GM21381 (cell line): Measurements from ENCODE around the gene RNF13.
"Not testable (repeated sequence)": the region's sequence is repeated elsewhere in the genome, so short reads cannot be mapped to it uniquely, and the experiment has no call there.

Experiments used
- ATAC-seq: cut with Tn5 transposase; IDR thresholded peaks from one replicate; pipeline ENCODE4 v1.9.1; 2021; ENCODE audit warnings: mild to moderate bottlenecking, moderate library complexity; ENCODE audit not compliant: unreplicated experiment

The RNF13 gene

DNA sequence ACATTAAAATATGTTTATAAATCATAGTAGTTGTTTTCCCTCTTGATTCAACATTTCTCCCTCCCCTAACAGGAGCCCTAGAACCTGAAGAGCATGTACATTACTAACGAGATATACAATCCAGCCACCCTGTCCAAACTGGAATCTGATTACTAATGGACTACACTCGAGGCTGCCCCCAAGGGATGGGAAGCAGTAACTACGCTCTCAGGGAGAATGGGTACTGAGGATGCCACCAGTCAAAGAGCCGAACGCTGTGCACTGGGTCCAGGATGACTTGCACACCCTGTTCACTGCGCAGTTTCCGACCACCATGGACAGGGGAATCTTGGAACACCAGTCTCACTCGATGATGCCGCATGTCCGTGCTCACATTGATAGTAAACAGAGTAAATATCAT is 169.0 kb downstream of the RNF13 start:
- not testable (repeated sequence) for ATAC-seq

DNA sequence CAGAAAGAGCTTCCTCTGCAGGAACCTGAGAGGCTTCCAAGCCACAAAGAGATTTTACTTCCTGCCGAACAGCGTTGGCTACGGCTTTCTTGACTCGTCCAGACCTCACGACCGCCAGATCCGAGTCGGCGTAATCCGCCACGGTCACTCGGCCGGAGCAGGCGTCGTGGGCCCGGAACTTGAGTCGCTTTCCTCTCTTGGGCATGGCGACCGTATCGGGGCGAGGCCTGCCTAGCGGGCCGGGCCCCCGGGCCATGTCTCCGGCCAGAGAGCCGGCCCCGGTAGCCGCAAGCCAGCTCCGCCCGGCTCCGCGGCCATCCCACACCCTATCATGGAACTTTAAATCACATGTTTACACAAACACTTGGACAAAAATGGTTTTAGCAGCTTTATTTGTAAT is 170.0 kb downstream of the RNF13 start:
- not testable (repeated sequence) for ATAC-seq

DNA sequence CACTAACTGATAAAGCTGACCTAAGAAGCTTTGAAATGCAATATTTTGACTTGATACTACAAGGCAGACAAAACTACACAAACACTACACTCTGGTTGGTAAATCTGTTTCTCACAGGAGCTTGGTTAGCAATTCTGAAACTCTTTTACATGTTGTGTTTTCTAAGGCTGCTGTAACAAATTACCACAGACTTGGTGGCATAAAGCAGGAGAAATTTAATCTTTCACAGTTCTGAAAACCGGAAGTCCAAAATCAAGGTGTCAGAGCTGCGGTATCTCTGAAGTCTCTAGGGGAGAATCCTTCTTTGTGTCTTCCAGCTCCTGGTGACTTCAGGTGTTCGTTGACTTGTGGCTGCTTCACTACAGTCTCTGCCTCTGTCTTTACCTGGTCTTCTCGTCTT is 170.6 kb downstream of the RNF13 start:
- no peak for ATAC-seq

DNA sequence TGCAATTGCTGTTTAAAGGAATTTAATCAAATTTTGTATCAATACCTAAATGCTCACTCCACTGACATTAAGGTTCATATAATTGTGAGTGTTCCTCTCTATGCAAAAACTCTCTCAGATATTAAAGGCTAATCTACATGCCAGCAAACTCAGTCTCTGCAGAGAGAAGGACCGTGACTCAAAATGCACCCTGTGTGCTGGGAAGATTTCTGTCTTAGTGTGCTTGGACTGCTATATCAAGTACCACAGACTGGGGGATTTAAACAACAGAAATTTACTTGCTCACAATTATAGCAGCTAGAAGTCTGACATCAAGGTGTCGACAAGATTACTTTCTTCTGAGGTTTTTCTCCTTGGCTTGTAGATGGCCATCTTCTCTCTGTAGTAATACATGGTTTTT is 176.3 kb downstream of the RNF13 start:
- no peak for ATAC-seq

DNA sequence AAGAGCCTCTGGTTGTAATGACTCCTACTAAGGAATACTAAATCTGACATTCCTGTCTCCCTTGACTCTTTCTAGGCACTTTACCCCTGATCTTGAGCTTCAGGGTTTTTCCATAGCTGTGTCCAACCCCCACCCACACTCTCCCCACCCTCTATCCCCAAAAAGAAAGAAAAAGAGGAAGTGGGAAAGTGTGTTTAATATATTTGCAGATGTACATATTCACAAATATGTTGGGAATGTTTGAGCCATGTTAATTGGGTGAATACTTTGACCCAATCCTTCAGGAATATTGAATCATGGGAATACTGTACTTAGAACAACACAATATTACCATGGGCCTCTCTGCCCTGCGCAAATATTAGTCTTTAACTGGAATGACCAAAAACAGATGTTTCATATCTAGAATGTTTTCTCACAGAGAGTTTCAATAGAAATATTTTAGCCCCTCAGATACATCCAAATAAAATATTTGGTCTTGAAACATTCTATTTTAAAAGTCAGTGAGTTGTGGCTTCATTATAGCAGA is 177.5 kb downstream of the RNF13 start:
- no peak for ATAC-seq

DNA sequence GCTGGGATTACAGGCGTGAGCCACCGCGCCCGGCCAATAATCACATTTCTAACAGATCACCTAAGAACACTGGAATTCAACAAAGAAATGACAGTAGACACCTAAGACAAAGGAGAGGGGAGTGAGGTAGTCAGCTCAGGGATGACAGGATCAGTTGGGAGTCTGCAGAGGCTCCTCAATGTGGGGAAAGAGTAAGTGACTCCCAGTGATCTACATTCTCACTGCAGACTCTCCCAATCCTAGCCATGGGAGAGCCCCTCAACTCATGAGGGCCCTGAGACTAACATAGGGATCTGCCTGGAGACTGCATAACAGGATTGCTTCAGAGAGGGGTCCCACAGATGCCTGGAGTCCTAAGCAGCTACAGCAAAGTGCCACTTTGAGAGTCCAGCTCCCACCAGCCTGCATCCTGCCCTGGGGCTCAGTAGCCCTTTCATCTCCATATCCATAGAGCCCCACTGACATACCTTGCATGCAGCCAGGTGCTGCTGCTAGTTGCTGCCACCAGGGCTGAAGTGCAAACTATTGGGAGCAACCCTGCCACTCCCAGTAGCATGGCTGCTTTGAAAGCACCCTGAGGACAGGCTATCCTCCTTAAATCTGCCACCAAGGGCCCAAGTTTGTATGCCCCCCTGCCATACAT is 179.5 kb downstream of the RNF13 start:
- ATAC-seq, result no peak

DNA sequence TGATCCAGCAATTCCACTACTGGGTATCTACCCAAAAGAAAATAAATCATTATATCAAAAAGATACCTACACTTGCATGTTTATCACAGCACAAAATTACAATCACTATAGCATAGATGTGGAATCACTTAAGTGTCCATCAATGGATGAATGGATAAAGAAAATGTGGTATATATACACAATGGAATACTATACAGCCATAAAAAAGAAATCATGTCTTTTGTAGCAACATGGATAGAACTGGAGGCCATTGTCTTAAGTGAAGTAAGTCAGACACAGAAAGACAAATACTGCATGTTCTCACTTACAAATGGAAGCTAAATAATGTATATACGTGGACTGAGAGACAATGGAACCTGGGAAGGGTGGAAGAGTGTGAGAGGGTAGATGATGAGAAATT is 185.9 kb downstream of the RNF13 start:
- ATAC-seq, result no peak

DNA sequence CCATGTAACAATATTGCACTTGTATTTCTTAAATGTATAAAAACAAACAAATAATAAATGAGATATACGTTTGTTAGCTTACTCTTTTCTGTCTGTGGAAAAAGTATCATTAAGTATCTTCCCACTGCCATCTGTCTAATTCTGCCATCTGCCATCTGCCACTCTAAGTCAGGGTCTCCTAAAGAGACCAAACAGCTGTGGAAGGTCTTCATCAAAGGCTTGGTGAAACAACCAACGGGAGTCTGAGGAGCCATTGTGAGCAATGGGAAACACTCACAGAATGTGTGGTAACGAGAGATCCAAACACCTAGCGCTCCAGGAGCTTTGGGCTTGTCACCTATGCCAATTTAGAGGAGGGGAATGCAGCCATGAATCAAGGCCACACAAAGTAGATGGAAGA is 186.4 kb downstream of the RNF13 start:
- ATAC-seq, result no peak

DNA sequence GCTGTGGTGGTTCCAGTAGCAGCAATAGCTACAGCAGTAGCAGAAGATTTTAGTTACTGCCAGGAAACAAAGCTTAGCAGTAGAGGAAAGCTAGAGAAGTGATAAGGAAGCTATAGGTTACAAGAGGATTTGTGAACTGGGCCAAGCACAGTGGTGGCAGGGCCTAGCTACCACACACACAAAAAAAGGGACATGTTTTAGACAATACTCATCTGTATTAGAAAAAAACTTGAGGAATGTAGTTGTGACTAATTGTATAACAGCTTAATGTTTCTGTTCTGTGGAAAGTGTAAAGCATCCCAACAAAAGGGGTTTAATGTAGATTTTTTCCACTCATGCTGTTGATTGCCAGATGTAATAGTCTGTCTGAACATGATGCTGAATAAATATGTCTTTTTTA is 187.6 kb downstream of the RNF13 start:
- ATAC-seq, result no peak

DNA sequence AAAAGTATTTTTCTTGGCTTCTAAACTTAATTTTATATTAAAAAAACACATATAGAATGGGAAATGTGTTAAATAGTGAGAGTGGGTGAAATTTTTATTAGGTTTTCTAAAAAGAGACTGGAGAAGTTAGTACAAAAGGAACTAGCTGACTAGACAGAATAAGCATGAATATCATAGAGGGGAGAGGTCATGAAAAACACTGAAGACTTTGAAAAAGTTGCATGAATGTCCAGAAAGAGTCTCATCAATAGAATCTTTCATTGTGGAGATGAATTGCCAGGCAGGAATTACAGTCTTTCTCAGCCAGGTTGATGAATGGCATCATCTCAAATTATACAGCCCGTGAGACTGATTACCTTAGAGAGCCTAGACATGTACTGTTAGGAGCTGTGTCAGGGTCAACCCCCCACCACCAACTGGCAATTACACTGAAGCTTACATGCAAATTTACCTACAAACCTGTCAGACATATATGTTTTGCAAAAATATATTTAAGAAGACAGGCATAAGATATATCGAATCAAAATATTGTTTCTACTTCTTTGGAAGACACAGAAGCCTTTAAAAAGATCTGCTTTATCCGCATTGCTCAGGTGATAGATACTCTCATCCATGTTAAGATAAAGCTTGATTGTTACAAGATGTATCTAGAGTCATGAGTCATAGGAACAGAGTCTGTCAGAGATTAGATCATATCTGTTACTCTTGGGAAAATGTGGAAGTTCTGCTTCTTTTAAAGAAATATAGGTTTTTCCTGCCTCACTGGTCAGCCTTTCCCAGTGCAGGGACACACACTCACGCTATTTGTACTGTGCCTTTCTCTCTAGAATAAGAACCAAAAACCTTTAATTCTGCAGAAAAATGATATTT is 192.5 kb downstream of the RNF13 start:
- no peak for ATAC-seq

DNA sequence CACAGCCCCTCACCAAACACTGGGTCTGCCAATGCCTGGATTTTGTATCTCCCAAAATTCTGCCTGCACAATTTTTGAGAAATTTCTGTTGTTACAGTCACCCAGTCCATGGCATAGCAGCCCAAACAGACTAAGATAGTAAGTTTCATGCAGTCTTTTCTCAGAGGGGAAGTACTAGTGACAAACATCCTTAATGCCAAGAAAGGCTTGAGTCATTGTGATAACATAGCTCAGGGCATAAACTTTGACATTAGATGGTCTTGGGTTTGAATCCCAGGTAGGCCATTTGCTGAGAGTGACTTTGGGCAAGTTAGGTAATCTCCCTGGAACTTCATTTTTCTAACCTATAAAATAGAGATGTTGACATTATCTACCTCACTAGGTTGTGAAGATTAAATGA is 193.8 kb downstream of the RNF13 start:
- ATAC-seq, result no peak
